ENCODE measurements around the gene RPL15. TPM values are rescaled to one million over a fixed set of nuclear protein-coding genes. Genes with fewer than 3 reads are reported as not detected.
"Not testable (repeated sequence)": the region's sequence is repeated elsewhere in the genome, so short reads cannot be mapped to it uniquely, and the experiment has no call there.

Gene RPL15
- total RNA-seq, 1 donor from 2014 or later, result 1,411 TPM

DNA sequence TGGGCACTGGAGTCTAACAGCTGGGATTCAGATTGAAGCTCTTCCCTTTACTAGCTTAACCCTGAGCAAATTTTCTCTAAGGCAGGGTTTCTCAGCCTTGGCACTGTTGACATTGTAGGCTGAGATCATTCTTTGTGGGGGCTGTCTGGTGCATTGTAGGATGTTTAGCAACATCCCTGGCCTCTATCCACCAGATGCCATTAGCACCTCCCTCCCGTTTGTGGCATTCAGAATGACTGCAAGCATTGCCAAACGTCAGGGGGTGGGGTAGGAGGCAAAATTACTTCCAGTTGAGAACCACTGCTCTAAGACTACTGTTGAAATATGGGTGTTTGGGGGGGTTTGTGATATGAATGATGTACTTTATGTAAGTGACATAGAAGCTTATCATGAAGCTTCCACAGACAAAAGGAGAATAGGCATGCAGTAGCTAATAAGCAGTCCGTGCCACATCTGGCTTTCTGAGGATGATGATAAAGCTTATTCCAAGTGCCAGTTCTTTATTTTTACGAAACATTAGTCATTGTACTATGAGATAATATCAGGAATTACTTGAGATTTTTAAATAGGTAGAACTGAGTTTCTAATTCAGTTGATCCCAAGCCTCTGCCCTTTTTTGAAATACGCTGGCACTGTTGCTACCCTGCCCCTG is 39.5 kb upstream of the RPL15 start:
- peaks cover 41% of the 10 kb centered on the region for H3K4me1 Mint-ChIP-seq (ENCODE audit: low read depth)
- no peaks in the 10 kb centered on the region for H3K27me3 Mint-ChIP-seq (ENCODE audit: low read depth)
- H3K4me3 Mint-ChIP-seq (ENCODE audit: unreplicated experiment), result no peak overlapping the region
- TF ChIP-seq, protein P1, sequence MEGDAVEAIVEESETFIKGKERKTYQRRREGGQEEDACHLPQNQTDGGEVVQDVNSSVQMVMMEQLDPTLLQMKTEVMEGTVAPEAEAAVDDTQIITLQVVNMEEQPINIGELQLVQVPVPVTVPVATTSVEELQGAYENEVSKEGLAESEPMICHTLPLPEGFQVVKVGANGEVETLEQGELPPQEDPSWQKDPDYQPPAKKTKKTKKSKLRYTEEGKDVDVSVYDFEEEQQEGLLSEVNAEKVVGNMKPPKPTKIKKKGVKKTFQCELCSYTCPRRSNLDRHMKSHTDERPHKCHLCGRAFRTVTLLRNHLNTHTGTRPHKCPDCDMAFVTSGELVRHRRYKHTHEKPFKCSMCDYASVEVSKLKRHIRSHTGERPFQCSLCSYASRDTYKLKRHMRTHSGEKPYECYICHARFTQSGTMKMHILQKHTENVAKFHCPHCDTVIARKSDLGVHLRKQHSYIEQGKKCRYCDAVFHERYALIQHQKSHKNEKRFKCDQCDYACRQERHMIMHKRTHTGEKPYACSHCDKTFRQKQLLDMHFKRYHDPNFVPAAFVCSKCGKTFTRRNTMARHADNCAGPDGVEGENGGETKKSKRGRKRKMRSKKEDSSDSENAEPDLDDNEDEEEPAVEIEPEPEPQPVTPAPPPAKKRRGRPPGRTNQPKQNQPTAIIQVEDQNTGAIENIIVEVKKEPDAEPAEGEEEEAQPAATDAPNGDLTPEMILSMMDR (IDR thresholded peaks at IDR 0.05), result no peak
- no peak for DNase-seq (ENCODE audit: low spot score)
- peaks cover 2% of the 10 kb centered on the region for H3K36me3 Mint-ChIP-seq (ENCODE audit: low read depth)
- H3K9me3 Mint-ChIP-seq (ENCODE audit: low read depth), result no peaks in the 10 kb centered on the region
- peak overlapping the region; percentile 14 for H3K27ac Mint-ChIP-seq (ENCODE audit: unreplicated experiment)

DNA sequence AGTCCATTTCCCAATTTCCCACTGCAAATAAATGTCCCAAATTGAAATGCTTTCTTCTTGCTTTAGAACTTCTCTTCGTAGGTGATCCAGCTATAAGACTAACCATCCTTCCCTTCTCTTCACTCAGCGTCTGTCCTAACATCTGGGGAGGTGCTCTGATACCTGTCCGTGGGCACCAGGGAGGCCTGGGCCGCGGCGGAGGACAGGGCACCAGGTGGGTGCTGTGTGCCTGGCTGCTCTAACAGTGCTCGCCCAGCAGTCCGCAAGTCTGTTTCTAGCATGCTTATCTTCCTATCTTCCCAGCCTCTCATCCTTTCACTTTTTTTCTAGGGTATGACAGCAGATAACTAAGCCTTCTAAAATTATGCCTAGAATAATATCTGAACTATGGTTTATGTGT is 37.4 kb upstream of the RPL15 start:
- DNase-seq (ENCODE audit: low spot score), result no peak
- H3K36me3 Mint-ChIP-seq (ENCODE audit: low read depth), result peaks cover 2% of the 10 kb centered on the region
- H3K4me1 Mint-ChIP-seq (ENCODE audit: low read depth), result peaks cover 33% of the 10 kb centered on the region
- no peak overlapping the region for H3K4me3 Mint-ChIP-seq (ENCODE audit: unreplicated experiment)
- no peaks in the 10 kb centered on the region for H3K9me3 Mint-ChIP-seq (ENCODE audit: low read depth)
- TF ChIP-seq, protein P1 (IDR thresholded peaks at IDR 0.05), result no peak
- no peaks in the 10 kb centered on the region for H3K27me3 Mint-ChIP-seq (ENCODE audit: low read depth)
- no peak overlapping the region for H3K27ac Mint-ChIP-seq (ENCODE audit: unreplicated experiment)

DNA sequence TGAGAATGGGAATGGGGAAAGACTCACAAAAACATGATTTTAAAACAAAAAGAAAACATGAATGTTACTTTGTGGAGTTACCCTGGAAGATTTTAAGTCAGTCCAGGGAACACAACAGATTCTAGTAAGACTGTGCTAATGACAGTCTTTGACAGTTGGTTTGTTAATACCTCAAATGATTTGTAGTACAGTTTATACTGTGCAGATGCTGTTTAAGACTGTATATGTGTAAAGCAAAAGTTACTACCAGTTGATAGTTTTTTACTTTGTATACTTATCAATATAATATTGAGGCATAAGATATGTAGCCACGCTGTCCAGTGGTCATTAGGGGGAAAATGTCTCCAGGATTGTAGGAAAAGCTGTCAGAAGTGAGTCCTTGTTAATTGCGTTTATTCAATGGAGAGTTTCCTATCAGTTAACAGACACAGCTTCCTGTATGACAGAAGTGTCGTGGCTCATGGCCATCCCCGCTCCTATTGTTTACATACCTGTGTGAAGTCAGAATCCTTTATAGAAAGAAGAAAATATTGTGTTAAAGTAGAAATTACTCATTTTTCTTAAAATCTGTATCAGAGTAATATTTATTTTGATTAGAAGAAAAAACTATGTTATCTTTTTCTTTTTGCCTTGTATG is 36.1 kb upstream of the RPL15 start:
- H3K27me3 Mint-ChIP-seq (ENCODE audit: low read depth), result no peaks in the 10 kb centered on the region
- H3K9me3 Mint-ChIP-seq (ENCODE audit: low read depth), result no peaks in the 10 kb centered on the region
- no peak overlapping the region for H3K27ac Mint-ChIP-seq (ENCODE audit: unreplicated experiment)
- DNase-seq (ENCODE audit: low spot score), result no peak
- H3K36me3 Mint-ChIP-seq (ENCODE audit: low read depth), result peaks cover 2% of the 10 kb centered on the region
- TF ChIP-seq, protein P1 (IDR thresholded peaks at IDR 0.05), result no peak
- H3K4me1 Mint-ChIP-seq (ENCODE audit: low read depth), result peaks cover 24% of the 10 kb centered on the region
- no peak overlapping the region for H3K4me3 Mint-ChIP-seq (ENCODE audit: unreplicated experiment)

DNA sequence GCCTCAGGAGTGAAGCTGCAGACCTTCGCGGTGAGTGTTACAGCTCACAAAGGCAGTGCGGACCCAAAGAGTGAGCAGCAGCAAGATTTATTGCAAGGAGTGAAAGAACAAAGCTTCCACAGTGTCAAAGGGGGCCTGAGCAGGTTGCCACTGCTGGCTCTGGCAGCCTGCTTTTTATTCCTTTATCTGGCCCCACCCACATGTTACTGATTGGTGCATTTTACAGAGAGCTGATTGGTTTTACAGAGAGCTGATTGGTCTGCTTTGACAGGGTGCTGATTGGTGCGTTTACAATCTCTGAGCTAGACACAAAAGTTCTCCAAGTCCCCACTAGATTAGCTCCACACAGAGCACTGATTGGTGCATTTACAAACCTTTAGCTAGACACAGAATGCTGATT is 34.9 kb upstream of the RPL15 start:
- not testable (repeated sequence) for H3K9me3 Mint-ChIP-seq (ENCODE audit: low read depth); H3K4me3 Mint-ChIP-seq (ENCODE audit: unreplicated experiment); DNase-seq (ENCODE audit: low spot score); H3K27me3 Mint-ChIP-seq (ENCODE audit: low read depth); H3K27ac Mint-ChIP-seq (ENCODE audit: unreplicated experiment); H3K36me3 Mint-ChIP-seq (ENCODE audit: low read depth)
- H3K4me1 Mint-ChIP-seq (ENCODE audit: low read depth), result peaks cover 16% of the 10 kb centered on the region

DNA sequence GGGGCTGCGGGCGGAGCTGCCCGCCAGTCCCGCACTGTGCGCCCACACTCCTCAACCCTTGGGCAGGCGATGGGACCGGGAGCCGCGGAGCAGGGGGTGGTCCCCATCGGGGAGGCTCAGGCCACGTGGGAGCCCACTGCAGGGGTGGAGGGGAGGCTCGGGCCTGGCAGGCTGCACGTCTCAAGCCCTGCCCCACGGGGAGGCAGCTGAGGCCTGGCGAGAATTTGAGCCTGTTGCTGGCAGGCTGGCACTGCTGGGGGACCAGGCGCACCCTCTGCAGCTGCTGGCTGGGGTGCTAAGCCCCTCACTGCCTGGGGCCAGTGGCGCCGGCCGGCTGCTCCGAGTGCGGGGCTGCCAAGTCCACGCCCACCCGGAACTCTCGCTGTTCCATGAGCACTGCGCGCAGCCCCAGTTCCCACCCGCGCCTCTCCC is 34.4 kb upstream of the RPL15 start:
- Mint-ChIP-seq H3K36me3 (ENCODE audit: low read depth) (peaks cover 2% of the 10 kb centered on the region), H3K9me3 (ENCODE audit: low read depth) (no peaks in the 10 kb centered on the region), H3K27me3 (ENCODE audit: low read depth) (no peaks in the 10 kb centered on the region), H3K4me1 (ENCODE audit: low read depth) (peaks cover 11% of the 10 kb centered on the region), H3K4me3 (ENCODE audit: unreplicated experiment) (no peak overlapping the region), H3K27ac (ENCODE audit: unreplicated experiment) (no peak overlapping the region)
- TF ChIP-seq, protein P1 (IDR thresholded peaks at IDR 0.05), result no peak
- DNase-seq (ENCODE audit: low spot score), result no peak

DNA sequence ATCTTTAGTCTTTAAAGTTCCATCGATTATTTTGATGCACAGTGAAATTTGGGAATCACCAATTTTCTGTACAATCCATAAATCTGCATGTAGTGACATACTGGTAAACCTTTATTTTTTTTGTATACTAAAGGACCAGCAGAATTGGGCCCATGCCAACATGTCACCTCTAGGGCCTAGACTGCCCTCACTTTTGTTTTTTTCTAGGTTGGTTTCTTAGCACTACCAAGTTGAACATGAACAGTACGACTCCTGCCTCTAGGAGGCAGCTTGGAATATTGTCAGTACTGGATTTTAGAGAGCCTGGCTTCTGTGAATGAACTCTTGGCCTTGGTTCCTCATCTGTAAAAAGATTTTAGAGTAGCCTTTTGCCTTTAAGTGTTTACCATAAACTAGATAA is 32.5 kb upstream of the RPL15 start:
- Mint-ChIP-seq H3K36me3 (ENCODE audit: low read depth) (peaks cover 2% of the 10 kb centered on the region), H3K27ac (ENCODE audit: unreplicated experiment) (no peak overlapping the region), H3K4me1 (ENCODE audit: low read depth) (peaks cover 5% of the 10 kb centered on the region), H3K27me3 (ENCODE audit: low read depth) (no peaks in the 10 kb centered on the region), H3K4me3 (ENCODE audit: unreplicated experiment) (no peak overlapping the region), H3K9me3 (ENCODE audit: low read depth) (no peaks in the 10 kb centered on the region)
- DNase-seq (ENCODE audit: low spot score), result no peak
- TF ChIP-seq, protein P1 (IDR thresholded peaks at IDR 0.05), result peak; percentile 42

All from chondrocyte (in vitro differentiated cells).